SIG-M5 (cell line): ENCODE data around the gene U2AF2.

Experiments used
- DNase-seq: peaks from one replicate; lab custom pipeline; 2025; lab: John Stamatoyannopoulos, UW

The U2AF2 gene

DNA sequence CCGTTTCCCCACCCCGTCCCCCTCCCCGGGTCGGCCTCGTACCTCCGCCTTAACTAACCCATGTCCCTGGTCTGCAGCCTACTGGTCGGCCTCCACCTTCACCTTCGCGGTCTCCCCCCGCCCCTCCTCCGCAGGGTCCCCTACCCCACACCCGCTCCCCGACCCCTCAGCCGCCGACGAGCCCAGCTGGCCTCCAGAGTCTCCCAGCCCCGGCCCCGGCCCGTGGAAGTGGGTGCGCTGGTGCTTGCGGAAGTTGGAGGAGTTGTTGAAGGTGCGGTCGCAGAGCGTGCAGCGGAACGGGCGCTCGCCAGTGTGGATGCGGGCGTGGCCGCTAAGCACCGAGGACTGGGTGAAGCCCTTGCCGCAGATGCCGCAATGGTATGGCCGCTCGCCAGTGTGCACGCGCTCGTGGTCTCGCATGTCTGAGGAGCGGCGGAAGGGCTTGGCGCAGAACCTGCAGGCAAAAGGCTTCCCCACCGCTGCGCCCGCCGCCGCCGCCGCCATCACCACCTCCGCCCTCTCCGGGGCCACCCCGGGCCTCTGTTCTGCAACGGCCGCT, 33.1 kb upstream of the U2AF2 start:
- no peak for DNase-seq

DNA sequence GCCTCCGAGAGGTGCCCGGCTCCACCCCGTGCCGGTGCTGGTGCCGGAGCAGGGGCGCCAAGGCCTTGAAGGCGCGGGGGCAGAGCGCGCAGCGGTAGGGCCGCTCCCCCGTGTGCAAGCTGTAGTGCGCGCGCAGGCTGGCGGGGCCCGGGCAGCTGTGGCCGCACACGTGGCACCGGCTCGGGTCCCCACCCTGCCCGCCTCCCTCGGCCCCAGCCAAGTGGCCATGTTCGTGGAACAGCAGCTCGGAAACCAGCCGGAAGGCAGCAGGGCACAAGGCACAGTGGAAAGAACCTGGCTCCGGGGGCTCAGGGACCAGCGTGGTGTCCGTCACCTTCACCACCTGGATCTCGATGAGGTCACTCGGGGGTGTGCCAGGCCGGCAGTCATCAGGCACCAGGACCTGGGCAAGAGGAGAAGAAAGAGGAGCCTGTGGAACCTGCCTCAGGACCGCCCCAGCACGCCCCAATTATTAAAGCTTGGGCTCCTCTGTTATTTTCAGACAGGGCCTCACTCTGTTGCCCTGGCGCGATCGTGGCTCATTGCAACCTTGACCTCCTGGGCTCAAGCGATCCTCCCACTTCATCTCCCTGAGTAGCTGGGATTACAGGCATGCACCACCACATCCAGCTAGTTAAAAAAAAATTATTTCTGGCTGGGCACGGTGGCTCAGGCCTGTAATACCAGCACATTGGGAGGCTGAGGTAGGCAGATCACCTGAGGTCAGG, 32.4 kb upstream of the U2AF2 start:
- DNase-seq = no peak

DNA sequence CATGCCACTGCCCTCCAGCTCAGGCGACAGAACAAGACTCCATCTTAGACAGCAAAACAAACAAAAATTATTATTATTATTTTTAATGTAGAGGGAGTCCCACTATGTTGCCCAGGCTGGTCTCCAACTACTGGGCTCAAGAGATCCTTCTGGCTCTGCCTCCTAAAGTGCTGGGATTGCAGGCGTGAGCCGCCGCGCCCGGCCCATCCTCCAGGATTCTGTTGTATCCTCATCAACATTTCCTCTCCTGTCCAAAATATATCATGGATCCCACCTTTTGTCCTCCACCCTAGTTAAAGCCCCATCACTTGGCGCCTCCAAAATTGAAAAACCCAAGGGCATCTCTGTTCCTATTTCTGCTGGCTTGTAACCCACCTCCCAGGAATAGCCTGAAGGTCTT, 31.7 kb upstream of the U2AF2 start:
- DNase-seq = no peak

DNA sequence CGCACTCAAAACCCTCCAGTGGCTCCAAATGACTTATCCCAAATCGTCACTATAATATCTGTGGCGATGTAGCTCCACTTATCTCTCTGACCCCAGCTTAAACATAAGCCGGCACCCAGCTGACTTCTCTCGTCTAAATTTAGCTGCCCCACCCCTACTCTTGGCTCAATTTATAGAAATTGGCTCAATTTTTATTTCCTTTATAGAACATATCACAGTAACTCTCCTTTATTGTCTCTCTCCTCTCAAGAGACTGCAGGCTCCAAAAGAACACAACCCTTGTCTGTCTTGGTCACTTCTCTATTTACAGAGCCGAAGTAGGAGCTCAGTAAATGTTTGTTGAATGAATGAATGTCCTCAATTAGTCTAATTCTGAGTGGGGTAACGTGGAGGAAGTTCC, 31.3 kb upstream of the U2AF2 start:
- DNase-seq = no peak

DNA sequence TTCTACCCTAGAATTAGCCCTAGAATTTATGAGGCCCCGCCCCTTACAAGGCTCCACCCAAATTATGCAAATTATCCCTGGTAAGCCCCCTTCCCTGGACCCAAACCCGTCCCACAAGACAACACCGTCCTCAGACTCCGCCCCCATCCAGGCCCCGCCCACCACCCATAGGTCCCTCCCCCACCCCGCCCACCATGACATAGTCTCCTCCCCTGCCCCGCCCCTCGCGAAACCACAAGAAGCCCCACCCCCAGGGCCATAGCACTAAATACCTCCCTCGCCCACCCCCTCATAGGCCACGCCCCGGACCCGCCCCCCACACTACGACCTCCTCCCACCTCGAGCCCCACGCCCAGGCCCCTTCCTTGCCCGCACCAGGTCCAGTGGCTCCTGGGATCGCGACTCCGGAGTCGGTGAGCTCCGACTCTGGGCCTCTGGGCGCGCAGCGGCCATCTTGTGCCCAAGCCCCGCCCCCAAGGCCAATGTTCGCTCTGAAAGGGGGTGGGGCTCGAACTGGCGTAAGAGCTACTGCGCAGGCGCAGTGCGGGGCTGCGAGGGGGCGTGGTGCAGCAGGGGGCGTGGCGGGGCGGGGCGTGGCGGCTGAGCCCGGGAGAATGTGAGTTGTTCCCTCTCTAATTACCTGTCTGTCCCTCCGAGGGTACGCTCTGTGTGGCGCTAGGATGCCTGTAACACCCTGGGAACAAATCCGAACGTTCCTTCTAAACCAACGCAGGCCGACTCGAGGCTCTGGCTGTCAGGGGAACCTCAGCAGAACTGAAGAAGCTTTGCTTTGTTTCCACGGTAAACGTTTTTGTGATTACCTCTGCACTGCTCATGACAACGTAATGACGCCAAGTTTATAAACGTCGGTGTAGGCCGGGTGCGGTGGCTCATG, 30.5 kb upstream of the U2AF2 start, which contains the start of gene ZNF784:
Gene ZNF784 (minus strand): TSS at position 458 of the 895 bp plus-strand sequence. CDS start 5 bp downstream, at position 453.
- no peak for DNase-seq

DNA sequence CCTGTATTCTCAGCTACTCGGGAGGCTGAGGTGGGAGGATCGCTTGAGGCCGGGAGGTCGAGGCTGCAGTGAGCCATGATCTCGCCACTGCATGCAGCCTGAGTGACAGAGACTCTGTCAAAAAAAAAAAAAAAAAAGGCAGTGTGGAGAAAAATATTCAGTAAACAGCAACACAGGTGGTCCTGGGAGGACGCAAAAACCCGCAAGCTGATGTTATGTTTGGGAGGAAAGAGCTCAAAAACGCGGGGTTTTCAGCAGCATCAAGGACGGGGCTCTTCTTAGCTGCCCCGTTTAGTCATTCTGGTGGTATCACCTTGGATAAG, 29.9 kb upstream of the U2AF2 start:
- no peak for DNase-seq

DNA sequence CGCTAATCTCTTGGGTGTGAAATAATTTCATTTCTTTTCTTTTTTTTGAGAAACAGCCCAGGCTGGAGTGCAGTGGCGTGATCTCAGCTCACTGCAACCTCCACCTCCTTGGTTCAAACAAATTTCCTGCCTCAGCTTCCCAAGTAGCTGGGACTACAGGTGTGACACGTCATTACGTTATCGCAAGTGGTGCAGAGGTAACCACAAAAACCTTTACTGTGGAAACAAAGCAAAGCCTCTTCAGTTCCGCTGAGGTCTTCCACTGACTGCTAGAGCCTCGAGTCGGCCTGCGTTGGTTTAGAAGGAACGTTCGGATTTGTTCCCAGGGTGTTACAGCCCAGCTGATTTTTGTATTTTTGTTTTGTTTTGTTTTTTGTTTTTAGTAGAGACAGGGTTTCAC, 28.5 kb upstream of the U2AF2 start:
- DNase-seq = no peak

DNA sequence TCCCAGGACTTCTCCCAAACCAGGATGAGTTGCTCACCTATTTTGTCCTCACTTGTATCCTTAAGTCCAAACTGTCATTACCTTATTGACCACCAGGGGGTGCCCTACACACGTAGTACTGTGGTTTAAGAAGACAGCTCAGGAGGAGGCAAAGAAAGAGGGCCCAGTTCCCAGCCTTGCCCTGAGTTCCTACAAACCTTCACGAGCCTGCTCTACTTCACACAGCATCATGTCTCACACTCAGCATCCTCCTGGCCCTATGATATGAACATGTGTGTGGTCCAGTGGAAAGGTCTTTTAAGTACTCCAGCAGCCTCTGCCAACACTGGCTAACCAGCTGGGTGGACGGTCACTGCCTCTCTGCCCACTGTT, 22.4 kb upstream of the U2AF2 start:
- DNase-seq = peak; percentile 44

DNA sequence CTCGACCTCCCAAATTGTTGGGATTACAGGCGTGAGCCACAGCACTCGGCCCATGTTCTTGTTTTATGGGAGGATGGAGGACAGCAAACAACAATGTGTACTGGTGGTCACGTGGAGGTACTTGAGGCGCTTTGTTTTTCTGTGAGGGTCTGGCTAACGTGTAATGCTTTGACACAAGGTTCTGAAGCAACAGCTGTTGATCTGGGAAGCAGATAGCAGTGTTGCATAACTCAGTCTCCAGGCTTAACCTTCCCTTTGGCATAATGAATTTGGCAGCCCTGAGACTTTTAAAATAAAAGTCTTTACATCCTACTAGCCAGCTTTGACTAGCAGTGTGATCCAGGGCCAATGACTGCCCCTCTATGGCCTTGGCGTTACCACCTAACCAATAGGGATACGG, 21.0 kb upstream of the U2AF2 start:
- DNase-seq = no peak

DNA sequence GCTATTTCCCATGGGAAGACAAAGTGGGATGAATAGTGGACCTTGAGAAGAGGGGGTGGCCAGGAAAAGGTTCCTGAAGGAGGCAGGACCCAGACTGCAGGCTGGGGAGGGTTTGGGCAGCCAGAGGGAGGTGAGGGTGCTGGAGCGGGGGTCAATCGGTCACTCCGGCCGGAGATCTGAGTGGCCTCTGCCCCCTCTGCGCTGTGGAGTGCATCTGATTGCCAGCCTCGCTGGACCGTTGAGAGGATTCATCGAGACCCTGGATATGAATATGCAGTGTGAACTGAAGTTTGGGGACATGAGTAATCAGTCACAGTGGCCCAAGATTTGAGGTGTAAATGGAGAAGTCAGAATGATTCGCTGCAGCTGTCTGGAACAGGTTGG, 19.5 kb upstream of the U2AF2 start:
- DNase-seq = no peak

DNA sequence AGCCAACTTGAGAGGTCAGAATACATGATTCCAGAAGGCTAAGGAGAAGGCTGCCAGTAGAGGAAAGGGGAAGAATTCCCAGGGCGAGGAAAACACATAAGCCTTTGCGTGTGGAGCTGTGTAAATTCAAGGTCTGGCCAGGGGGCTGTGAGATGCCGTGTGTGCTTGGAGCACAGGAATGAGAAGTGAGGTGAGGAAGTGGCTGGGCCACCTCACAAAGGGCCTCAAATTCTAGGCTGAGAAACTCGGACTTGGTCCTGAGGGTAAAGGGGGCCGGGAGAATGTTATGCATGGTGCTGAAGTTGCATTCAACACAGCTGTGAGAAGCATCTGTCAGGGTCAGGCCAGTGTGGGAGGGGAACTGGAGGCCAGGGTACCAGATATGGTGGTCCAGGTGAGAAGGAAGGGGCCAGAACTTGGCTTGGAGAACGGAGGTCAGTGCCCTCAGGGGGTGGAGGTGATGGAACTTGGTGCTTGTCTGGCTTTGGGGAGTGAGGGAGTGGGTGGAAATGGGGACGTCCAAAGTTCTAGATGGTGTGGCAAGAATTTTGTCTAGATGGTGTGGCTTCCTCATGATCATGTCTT, 18.9 kb upstream of the U2AF2 start:
- no peak for DNase-seq

DNA sequence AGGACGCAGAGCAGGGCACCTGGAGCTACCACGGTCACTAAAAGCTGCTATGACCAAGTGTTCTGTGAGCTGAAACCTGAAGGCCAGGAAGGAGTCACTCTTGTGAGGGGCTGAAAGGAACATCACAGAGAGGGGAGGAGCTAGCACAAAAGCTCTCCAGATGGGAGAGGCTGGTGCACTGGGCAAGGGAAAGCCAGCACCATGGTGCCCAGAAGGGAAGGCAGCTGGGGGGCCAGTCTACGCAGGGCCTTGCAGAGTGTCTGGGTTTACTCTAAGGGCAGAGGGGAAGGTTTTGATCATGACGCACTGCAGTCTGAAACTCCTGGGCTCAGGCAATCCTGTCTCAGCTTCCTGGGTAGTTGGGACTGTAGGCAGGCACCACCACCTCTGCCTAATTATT, 18.1 kb upstream of the U2AF2 start:
- DNase-seq = no peak

DNA sequence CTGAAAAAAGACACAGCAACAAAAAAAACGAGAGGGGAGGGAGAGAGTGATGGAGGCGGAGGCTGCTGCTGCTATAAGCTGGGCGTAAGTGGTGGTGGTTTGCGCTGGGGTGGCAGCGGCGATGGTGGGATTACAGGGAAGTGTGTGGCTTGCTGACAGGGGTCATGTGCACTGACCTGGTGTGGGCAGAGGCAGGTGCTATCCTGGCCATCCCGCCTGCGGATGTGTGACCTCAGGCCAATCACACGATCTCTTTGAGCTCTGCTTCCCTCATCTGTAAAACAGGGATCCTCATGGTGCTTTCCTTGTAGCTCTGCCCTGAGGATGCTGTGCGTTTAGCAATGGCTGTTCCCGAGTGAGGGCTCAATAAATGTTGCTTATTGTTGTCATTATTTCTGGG, 17.3 kb upstream of the U2AF2 start:
- DNase-seq = no peak

DNA sequence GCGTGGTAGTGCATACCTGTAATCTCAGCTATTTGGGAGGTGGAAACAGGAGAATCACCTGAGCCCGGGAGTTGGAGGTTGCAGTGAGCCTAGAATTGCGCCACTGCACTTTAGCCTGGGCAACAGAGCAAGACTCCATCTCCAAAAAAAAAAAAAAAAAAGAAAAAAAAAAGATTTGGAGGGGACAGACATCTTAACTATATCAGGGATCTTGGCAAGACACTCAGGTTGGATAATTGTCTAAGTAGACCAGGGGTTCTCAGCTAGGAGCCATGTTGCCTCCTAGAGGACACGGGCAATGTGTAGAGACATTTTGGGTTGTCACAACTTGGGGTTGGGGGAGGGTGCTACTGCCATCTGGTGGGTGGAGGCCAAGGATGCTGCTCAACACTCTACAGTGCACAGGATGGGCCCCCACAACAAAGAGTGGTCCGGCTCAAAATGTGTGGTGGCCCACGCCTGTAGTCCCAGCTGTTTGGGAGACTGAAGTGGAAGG, 15.9 kb upstream of the U2AF2 start:
- no peak for DNase-seq

DNA sequence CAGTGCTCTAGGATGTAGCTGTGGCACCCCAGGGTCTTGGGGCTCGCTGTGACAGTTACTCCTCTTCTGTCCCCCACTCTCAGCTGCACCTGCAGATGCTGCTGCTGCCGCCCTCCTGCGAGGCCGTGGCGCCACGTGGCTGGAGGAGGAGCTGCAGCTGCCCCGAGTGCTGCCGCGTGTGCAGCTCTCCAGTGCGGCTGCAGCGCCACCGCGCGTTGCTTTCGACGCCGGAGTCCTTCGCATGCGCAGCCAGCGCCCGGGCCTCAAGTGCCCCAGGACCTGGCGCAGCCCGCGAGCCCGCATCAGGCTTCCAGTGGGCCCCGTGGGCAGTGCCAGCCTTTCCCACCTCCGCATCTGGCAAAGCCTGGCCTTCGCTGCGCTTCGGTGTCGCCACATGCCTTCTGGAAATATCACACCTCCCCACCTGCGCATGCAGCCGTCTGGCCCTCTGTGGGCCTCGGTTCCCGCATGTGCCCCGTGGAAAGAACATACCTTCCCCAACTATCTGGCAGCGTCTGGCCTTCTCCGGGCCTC, 14.7 kb upstream of the U2AF2 start:
- DNase-seq = no peak

DNA sequence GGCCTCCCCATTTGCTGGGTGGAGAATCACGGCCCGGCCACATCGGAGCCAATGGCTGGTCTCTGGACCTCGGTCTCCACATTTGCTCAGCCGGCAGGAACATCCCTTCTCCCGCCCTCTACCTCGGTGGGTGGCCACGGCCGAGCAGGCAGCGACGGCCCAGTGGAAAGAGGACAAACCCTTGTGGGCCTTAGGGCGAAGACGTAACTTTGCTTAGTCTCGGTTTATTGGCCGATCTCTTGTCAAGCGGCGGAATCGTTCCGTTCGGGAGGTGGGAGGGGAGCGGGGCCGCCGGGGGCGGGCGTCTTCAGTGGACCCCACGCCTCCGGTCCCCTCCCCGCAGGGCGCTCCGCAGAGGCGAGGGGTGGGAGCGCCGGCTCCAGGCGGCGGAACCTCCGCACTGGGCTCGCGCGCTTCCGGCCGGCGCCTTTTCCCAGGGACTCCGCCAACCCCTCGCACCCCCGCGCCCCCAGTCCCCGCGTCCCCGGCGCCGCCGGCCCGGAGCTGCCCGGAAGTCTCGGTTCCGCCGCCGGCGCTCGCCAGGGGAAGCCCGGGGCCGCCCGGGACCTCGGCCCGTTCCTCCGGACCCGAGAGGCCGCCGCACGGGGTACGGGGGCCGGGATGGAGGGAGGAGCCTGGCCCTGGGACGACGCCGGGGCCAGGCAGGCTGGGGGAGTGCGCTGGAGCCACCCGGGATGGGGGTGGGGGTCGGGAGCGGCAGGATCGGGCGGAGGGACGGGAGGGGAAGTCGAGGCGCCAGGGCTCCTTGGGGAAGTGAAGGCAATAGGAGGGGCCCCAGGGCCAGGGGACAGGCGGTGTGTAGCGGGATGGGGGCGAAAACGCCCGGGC, 14.0 kb upstream of the U2AF2 start, which contains the start of gene ZNF580:
Gene ZNF580 (plus strand): TSS at position 426 of the 849 bp plus-strand sequence. CDS start 1,507 bp downstream, outside the sequence.
- no peak for DNase-seq

DNA sequence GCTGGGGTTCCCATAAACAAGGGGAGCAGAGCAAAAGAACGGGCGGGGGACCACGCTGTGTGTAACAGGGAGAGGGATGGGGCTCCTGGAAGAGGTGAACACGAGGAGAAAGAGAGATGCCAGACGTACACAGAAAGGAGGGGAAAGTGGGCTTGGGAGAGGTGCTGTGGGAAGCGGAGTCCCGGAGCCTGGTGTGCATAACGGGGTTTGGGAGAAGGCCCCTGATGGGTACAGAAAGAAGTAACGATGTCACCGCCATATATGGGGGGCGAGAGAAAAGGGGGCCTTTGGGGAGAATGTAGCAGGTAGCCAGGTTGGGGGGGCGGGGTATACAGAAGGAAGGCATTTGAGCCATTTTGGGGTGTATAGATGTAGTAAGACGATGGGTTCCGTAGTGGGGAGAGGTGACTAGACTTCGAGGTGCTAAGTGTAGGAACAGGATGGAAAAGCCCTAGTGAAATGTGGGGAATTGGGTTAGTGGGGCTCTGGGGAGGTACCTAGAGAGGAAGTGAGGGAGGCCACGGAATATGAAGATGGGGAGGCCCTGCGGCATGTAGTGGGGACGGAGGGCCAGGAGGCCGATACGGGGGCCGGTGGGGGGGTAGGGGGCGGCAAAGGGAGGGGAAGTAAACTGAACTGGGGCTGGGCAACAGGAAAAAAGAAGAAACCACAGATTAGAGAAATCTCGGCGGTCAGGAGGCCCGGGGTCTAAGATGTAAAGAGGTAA, 13.2 kb upstream of the U2AF2 start:
- no peak for DNase-seq

DNA sequence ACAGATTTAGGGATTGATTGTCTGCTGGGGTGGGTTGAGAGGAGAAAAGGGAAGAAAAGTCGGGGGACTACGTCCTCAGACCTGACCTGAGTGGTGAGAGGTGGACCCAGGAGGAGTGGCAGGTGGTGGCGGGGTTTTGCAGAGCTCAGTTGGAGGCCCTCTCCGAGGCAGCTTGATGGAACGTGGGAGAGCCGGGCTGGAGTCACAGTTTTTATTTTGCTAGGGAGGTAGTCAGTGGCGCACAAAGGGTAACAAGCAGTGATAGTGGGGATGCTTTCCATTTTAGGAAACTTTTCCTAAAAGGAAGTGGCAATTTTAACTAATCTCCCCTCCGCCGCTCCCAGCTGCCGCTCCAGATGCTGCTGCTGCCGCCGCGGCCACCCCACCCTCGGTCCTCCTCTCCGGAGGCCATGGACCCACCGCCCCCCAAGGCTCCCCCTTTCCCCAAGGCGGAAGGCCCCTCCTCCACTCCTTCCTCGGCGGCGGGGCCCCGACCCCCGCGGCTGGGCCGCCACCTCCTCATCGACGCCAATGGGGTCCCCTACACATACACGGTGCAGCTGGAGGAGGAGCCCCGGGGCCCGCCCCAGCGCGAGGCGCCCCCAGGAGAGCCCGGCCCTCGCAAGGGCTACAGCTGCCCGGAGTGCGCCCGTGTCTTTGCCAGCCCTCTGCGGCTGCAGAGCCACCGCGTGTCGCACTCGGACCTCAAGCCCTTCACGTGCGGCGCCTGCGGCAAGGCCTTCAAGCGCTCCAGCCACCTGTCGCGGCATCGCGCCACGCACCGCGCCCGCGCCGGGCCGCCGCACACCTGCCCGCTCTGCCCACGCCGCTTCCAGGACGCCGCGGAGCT, 12.5 kb upstream of the U2AF2 start:
- DNase-seq = no peak

DNA sequence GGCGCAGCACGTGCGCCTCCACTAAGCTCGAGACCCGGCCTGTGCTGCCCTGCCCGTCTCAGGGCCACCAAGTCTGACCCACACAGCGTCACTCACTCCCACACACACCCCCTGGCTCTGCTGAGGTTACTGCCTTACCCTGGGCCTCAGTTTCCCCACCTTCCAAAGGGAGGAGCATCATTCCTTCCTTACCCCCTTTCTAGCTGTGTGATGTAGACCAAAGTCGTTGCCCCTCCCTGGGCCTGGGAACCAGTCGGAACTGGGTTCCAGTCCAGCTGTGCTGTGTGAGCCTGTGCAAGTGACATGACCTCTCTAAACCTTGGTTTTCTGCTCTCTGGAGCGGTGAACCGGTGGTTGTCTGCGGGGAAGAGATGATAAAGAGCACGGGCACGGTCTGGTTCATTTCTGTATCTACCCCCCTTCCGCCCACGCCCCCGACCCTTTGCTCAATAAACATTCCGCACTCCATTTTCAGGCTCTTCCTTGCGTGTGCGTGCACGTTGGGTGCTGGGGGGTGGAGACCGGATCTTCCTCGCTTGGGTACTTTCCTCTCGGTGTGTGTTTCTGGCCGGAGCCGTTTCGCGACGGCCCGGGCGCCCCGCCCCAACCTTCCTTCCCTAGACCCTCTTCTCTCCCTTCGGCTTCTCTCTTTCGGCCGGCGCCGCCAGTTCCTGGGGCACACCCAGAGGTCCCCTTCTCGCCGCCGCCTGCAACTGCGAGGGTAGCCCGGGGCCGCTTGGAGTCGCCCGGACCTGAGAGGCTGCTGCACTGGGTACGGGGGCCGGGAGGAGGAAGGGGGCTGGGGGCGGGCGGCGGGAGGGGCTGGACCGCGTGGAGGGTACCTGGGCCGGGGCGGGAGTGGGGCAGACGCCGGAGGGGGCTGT, 11.6 kb upstream of the U2AF2 start, which contains the start of gene ZNF581:
Gene ZNF581 (plus strand): TSS at position 647 of the 884 bp plus-strand sequence. CDS start 923 bp downstream, outside the sequence.
- DNase-seq = no peak
